ENCODE data around the gene VPS37B. TPM values are rescaled to one million over a fixed set of nuclear protein-coding genes. Genes with fewer than 3 reads are reported as not detected.

Gene VPS37B
- total RNA-seq, 1 donor from 2014 or later = 29.1 TPM

- Mint-ChIP-seq H3K27me3 (ENCODE audit: low read depth) (no peaks in the 10 kb centered on the region), H3K36me3 (peaks cover 2% of the 10 kb centered on the region), H3K9me3 (no peaks in the 10 kb centered on the region), H3K4me1 (peaks cover 4% of the 10 kb centered on the region), H3K27ac (no peak overlapping the region), H3K4me3 (no peak overlapping the region)
- no peak for DNase-seq (ENCODE audit: low spot score in 2 of 2, unreplicated experiment in 2 of 2)
- TF ChIP-seq CTCF (IDR thresholded peaks at IDR 0.05; ENCODE audit: unreplicated experiment) = no peak
Measured at GRCh38 chr12:122859303-122860039, 36.5 kb downstream of the VPS37B start.

- no peaks in the 10 kb centered on the region for H3K9me3 Mint-ChIP-seq
- H3K4me1 Mint-ChIP-seq = peaks cover 4% of the 10 kb centered on the region
- no peak overlapping the region for H3K27ac Mint-ChIP-seq
- H3K4me3 Mint-ChIP-seq = no peak overlapping the region
- no peaks in the 10 kb centered on the region for H3K27me3 Mint-ChIP-seq (ENCODE audit: low read depth)
- no peak for TF ChIP-seq CTCF (IDR thresholded peaks at IDR 0.05; ENCODE audit: unreplicated experiment)
- H3K36me3 Mint-ChIP-seq = no peaks in the 10 kb centered on the region
- no peak for DNase-seq (ENCODE audit: low spot score in 2 of 2, unreplicated experiment in 2 of 2)
Measured at GRCh38 chr12:122858591-122859302, 37.2 kb downstream of the VPS37B start.

DNA sequence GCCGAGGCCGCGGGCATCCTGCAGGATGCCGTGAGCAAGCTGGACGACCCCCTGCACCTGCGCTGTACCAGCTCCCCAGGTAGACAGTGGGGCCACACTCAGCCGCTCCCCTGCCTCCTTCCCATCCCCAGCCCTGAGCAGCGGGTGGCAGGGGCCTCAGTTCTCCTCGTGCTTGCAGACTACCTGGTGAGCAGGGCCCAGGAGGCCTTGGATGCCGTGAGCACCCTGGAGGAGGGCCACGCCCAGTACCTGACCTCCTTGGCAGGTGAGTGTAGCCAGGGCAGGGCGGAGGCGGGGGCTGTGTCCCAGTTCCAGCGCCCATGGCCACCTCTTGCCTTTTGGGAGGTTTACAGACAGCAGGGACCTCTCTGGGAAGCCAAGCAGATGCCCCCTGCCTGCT is 37.8 kb downstream of the VPS37B start:
- Mint-ChIP-seq H3K27me3 (ENCODE audit: low read depth) (no peaks in the 10 kb centered on the region), H3K4me1 (peaks cover 4% of the 10 kb centered on the region), H3K4me3 (no peak overlapping the region), H3K27ac (no peak overlapping the region), H3K9me3 (no peaks in the 10 kb centered on the region), H3K36me3 (no peaks in the 10 kb centered on the region)
- no peak for TF ChIP-seq CTCF (IDR thresholded peaks at IDR 0.05; ENCODE audit: unreplicated experiment)
- no peak for DNase-seq (ENCODE audit: low spot score in 2 of 2, unreplicated experiment in 2 of 2)

GRCh38 chr12:122856999-122857671 is 38.8 kb downstream of the VPS37B start:
- no peak for TF ChIP-seq CTCF (IDR thresholded peaks at IDR 0.05; ENCODE audit: unreplicated experiment)
- no peak overlapping the region for H3K4me3 Mint-ChIP-seq
- H3K36me3 Mint-ChIP-seq = peaks cover 3% of the 10 kb centered on the region
- no peaks in the 10 kb centered on the region for H3K4me1 Mint-ChIP-seq
- no peaks in the 10 kb centered on the region for H3K9me3 Mint-ChIP-seq
- H3K27ac Mint-ChIP-seq = no peak overlapping the region
- no peak for DNase-seq (ENCODE audit: low spot score in 2 of 2, unreplicated experiment in 2 of 2)
- no peaks in the 10 kb centered on the region for H3K27me3 Mint-ChIP-seq (ENCODE audit: low read depth)

- H3K27ac Mint-ChIP-seq = no peak overlapping the region
Measured at GRCh38 chr12:122855928-122856831, 39.7 kb downstream of the VPS37B start.

More at GRCh38 chr12:122855928-122856831, 39.7 kb downstream of the VPS37B start:
- no peaks in the 10 kb centered on the region for H3K27me3 Mint-ChIP-seq (ENCODE audit: low read depth)
- H3K36me3 Mint-ChIP-seq = peaks cover 3% of the 10 kb centered on the region
- H3K4me1 Mint-ChIP-seq = no peaks in the 10 kb centered on the region
- H3K4me3 Mint-ChIP-seq = no peak overlapping the region
- H3K9me3 Mint-ChIP-seq = no peaks in the 10 kb centered on the region
- no peak for TF ChIP-seq CTCF (IDR thresholded peaks at IDR 0.05; ENCODE audit: unreplicated experiment)
- no peak for DNase-seq (ENCODE audit: low spot score in 2 of 2, unreplicated experiment in 2 of 2)
